PFSK-1 (cell line): ENCODE measurements around the gene PRX. TPM values are rescaled to one million over a fixed set of nuclear protein-coding genes. Genes with fewer than 3 reads are reported as not detected.

Experiments used
- FOXP2 ChIP-seq: optimal IDR thresholded peaks from 2 replicates; pipeline ENCODE3; 2011; ENCODE audit warnings: borderline replicate concordance, control low read depth, inconsistent platforms; ENCODE audit not compliant: insufficient read depth; ENCODE audit errors: extremely low read length, extremely low read depth
- POLR2AphosphoS5 ChIP-seq: IDR thresholded peaks from 2 replicates; pipeline ENCODE4 v1.6.1; 2012; ENCODE audit warnings: low read depth, mild to moderate bottlenecking, control low read depth, low read length, moderate library complexity
- SIN3A ChIP-seq: IDR thresholded peaks from 2 replicates; pipeline ENCODE4 v1.6.1; 2012; ENCODE audit warnings: mild to moderate bottlenecking, low read length, moderate library complexity, borderline replicate concordance; ENCODE audit not compliant: insufficient read depth
- TAF1 ChIP-seq: IDR thresholded peaks from 2 replicates; pipeline ENCODE4 v1.6.1; 2012; ENCODE audit warnings: low read length, control low read depth, borderline replicate concordance; ENCODE audit not compliant: insufficient read depth
- polyA plus RNA-seq: library from polyadenylated mRNA; unstranded; fragments of >200 nt; gene quantifications from one replicate; pipeline ENCODE4 v1.2.1, GENCODE V29; 2012; ENCODE audit warnings: low read depth, missing spikeins; ENCODE audit not compliant: insufficient read length
- TF ChIP-seq, protein P1 (sequence below), 2 experiments: IDR thresholded peaks; 2 replicates each; pipeline versions ENCODE4 v1.6.1 to v1.8.0; 2011 to 2012; ENCODE audit warnings: low read depth in 2 of 2, low read length in 2 of 2, control low read depth in 1 of 2, inconsistent platforms in 1 of 2, mild to moderate bottlenecking in 1 of 2, moderate library complexity in 1 of 2; ENCODE audit not compliant: insufficient read depth in 1 of 2

The PRX gene
- polyA plus RNA-seq, result 4.3 TPM

DNA sequence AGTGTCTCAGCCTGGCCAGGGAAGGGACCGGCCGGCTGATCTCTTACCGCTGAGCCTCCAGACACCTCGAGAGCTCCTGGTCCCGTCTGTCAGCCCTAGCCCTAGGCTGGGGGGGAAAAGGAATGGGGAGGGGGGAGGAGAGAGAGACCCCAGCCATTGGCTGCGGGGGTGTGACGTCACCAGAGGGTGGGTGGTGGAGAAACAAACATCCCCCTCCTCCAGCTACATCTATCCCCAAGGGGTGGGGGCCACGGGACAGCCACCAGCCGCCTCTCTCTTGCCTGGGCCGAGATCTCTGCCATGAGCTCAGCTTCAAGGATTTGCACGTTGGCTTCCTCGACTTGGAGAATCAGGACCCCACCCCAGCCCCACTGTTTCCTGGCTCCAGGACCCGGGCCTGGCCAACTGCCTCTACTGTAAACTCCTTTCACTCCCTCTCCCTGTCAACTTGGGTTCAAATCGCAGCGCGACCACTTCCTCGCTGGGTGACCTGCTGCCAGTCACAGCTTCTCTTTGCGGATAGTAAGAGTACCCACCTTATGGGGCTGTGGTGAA is at the start of gene PRX:
PRX (minus strand) TSS at position 88 of the 555 bp plus-strand sequence. CDS start 5,446 bp downstream, outside the sequence.
- TF ChIP-seq TAF1 (no peak), SIN3A (no peak), POLR2AphosphoS5 (no peak), FOXP2 (no peak)
- TF ChIP-seq, protein P1, sequence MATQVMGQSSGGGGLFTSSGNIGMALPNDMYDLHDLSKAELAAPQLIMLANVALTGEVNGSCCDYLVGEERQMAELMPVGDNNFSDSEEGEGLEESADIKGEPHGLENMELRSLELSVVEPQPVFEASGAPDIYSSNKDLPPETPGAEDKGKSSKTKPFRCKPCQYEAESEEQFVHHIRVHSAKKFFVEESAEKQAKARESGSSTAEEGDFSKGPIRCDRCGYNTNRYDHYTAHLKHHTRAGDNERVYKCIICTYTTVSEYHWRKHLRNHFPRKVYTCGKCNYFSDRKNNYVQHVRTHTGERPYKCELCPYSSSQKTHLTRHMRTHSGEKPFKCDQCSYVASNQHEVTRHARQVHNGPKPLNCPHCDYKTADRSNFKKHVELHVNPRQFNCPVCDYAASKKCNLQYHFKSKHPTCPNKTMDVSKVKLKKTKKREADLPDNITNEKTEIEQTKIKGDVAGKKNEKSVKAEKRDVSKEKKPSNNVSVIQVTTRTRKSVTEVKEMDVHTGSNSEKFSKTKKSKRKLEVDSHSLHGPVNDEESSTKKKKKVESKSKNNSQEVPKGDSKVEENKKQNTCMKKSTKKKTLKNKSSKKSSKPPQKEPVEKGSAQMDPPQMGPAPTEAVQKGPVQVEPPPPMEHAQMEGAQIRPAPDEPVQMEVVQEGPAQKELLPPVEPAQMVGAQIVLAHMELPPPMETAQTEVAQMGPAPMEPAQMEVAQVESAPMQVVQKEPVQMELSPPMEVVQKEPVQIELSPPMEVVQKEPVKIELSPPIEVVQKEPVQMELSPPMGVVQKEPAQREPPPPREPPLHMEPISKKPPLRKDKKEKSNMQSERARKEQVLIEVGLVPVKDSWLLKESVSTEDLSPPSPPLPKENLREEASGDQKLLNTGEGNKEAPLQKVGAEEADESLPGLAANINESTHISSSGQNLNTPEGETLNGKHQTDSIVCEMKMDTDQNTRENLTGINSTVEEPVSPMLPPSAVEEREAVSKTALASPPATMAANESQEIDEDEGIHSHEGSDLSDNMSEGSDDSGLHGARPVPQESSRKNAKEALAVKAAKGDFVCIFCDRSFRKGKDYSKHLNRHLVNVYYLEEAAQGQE (IDR thresholded peaks at IDR 0.05; ENCODE audit: insufficient read depth in 1 of 2, low read depth in 2 of 2, low read length in 2 of 2), result no peak

DNA sequence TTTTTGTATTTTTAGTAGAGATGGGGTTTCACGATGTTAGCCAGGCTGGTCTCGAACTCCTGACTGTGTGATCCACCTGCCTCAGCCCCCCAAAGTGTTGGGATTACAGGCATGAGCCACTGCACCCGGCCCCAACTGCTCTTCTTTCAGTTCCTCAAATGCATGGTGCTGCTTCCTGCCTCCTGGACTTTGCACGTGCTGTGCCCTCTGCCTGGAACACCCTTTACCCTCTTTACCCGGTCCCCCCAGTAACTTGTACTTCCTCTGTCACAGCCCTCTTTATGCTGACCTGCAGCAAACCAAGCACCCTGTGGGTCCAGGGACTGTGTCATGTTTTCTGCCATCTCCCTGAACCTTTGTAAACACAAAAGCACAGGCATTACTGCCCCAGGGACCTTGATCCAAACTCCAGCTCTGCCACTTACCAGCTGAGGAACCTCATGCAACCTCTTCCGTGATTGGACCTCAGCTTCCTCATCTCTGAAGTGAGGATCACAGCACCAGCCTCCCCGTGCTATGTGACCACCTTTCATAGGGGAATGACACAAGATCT is 48.6 kb upstream of the PRX start:
- TF ChIP-seq POLR2AphosphoS5, result no peak
- no peak for TF ChIP-seq TAF1
- TF ChIP-seq FOXP2, result no peak
- TF ChIP-seq, protein P1 (IDR thresholded peaks at IDR 0.05; ENCODE audit: insufficient read depth in 1 of 2, low read depth in 2 of 2, low read length in 2 of 2), result no peak
- no peak for TF ChIP-seq SIN3A

- TF ChIP-seq POLR2AphosphoS5, result no peak
- no peak for TF ChIP-seq FOXP2
- no peak for TF ChIP-seq TAF1
- TF ChIP-seq, protein P1 (IDR thresholded peaks at IDR 0.05; ENCODE audit: insufficient read depth in 1 of 2, low read depth in 2 of 2, low read length in 2 of 2), result no peak
- no peak for TF ChIP-seq SIN3A
Measured at GRCh38 chr19:40460185-40460584, 47.0 kb upstream of the PRX start.

DNA sequence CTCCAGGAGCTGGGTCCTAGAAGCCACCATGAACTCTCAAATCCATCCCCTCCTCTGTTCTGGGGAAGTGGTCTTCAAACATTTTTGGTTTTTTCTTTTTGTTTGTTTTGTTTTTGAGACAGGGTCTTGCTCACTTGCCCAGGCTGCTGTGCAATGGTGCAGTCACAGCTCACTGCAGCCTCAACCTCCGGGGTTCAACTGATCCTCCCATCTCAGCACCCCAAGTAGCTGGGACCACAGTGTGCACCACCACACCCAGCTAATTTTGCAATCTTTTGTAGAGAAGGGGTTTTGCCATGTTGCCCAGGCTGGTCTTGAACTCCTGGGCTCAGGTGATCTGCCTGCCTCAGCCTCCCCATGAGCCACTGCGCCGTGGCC is 45.4 kb upstream of the PRX start:
- TF ChIP-seq FOXP2, result no peak
- no peak for TF ChIP-seq SIN3A
- TF ChIP-seq TAF1, result no peak
- TF ChIP-seq POLR2AphosphoS5, result no peak
- TF ChIP-seq, protein P1 (IDR thresholded peaks at IDR 0.05; ENCODE audit: insufficient read depth in 1 of 2, low read depth in 2 of 2, low read length in 2 of 2), result no peak
